Measurements from ENCODE around the gene PTPN2. TPM values are rescaled to one million over a fixed set of nuclear protein-coding genes. Genes with fewer than 3 reads are reported as not detected.

PTPN2 gene
- polyA plus RNA-seq, 1 donor from 2014 or later = 45.7 TPM

DNA sequence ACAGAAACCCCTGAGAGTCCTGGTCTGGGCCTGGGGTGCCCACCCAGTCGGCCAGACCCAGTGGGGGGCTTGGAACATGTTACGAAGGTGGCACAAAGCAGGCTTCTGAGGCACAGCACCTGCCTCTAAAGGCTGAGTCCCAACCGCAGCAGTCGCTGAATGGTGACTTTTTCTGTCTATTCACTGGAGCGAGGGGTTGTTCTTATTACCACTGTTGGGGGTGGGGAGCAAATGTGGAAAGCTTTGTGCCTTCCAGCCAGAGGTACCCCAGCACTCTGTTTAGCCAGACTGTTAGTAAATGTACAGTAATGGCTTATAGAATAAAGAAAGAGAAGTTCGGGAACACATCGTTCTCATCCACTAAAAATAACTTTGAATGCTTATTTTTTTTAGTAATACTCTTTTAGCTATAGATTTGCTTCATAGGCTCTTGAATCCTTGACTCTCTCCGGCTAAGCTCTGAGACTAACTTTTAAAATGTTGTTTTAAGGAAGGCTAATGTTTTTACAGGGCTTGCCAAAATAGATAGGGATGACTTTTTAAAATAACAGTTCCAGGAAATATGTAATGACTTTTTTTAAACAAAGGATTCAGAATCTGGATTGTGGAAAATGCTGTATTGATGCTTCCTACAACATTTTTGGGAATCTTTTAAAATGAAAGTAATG lies 23.4 kb upstream of the PTPN2 start:
- H4K20me1 ChIP-seq (ENCODE audit: insufficient read depth) = no peaks in the 10 kb centered on the region
- H3K4me2 ChIP-seq (ENCODE audit: low read length) = no peak overlapping the region
- no peak overlapping the region for H3K9ac ChIP-seq (ENCODE audit: low read length)
- no peaks in the 10 kb centered on the region for H3K9me2 ChIP-seq (ENCODE audit: insufficient read depth, low read length)
- no peaks in the 10 kb centered on the region for H3K9me3 ChIP-seq (ENCODE audit: low read length)
- H3K27me3 ChIP-seq (ENCODE audit: insufficient read depth, low read depth, low read length) = peaks cover 5% of the 10 kb centered on the region
- TF ChIP-seq RAD21 (conservative IDR thresholded peaks at IDR 0.05) (no peak), MXI1 (conservative IDR thresholded peaks at IDR 0.05; ENCODE audit: poor library complexity, severe bottlenecking) (no peak), SMC3 (conservative IDR thresholded peaks at IDR 0.05; ENCODE audit: poor library complexity) (no peak), CTCF (IDR thresholded peaks at IDR 0.05; ENCODE audit: poor library complexity, severe bottlenecking) (no peak), TAF1 (IDR thresholded peaks at IDR 0.05; ENCODE audit: low read depth) (no peak), EZH2 (IDR thresholded peaks at IDR 0.05; ENCODE audit: borderline replicate concordance, insufficient read depth, low read length, poor library complexity, severe bottlenecking) (no peak), POLR2AphosphoS5 (IDR thresholded peaks at IDR 0.05) (no peak), EP300 (conservative IDR thresholded peaks at IDR 0.05; ENCODE audit: poor library complexity, severe bottlenecking) (no peak)
- TF ChIP-seq, protein P1, sequence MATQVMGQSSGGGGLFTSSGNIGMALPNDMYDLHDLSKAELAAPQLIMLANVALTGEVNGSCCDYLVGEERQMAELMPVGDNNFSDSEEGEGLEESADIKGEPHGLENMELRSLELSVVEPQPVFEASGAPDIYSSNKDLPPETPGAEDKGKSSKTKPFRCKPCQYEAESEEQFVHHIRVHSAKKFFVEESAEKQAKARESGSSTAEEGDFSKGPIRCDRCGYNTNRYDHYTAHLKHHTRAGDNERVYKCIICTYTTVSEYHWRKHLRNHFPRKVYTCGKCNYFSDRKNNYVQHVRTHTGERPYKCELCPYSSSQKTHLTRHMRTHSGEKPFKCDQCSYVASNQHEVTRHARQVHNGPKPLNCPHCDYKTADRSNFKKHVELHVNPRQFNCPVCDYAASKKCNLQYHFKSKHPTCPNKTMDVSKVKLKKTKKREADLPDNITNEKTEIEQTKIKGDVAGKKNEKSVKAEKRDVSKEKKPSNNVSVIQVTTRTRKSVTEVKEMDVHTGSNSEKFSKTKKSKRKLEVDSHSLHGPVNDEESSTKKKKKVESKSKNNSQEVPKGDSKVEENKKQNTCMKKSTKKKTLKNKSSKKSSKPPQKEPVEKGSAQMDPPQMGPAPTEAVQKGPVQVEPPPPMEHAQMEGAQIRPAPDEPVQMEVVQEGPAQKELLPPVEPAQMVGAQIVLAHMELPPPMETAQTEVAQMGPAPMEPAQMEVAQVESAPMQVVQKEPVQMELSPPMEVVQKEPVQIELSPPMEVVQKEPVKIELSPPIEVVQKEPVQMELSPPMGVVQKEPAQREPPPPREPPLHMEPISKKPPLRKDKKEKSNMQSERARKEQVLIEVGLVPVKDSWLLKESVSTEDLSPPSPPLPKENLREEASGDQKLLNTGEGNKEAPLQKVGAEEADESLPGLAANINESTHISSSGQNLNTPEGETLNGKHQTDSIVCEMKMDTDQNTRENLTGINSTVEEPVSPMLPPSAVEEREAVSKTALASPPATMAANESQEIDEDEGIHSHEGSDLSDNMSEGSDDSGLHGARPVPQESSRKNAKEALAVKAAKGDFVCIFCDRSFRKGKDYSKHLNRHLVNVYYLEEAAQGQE (IDR thresholded peaks at IDR 0.05; ENCODE audit: borderline replicate concordance) = no peak
- H3F3A ChIP-seq (ENCODE audit: insufficient read depth, low read length, poor library complexity, severe bottlenecking) = no peaks in the 10 kb centered on the region
- no peak overlapping the region for H3K27ac ChIP-seq (ENCODE audit: low read length)
- no peak overlapping the region for H2AFZ ChIP-seq (ENCODE audit: low read depth, low read length)
- no peak overlapping the region for H3K4me3 ChIP-seq (ENCODE audit: low read length)
- no peaks in the 10 kb centered on the region for H3K36me3 ChIP-seq (ENCODE audit: insufficient read depth, low read length)
- H3K79me2 ChIP-seq (replicated peaks; ENCODE audit: insufficient read depth, low read length) = no peaks in the 10 kb centered on the region

- Histone ChIP-seq H3K4me3 (ENCODE audit: low read length) (no peak overlapping the region), H3K36me3 (ENCODE audit: insufficient read depth, low read length) (no peaks in the 10 kb centered on the region), H3K9me2 (ENCODE audit: insufficient read depth, low read length) (no peaks in the 10 kb centered on the region), H4K20me1 (ENCODE audit: insufficient read depth) (no peaks in the 10 kb centered on the region), H3F3A (ENCODE audit: insufficient read depth, low read length, poor library complexity, severe bottlenecking) (no peaks in the 10 kb centered on the region), H3K9me3 (ENCODE audit: low read length) (no peaks in the 10 kb centered on the region), H2AFZ (ENCODE audit: low read depth, low read length) (no peak overlapping the region), H3K9ac (ENCODE audit: low read length) (no peak overlapping the region), H3K27ac (ENCODE audit: low read length) (no peak overlapping the region), H3K4me2 (ENCODE audit: low read length) (no peak overlapping the region), H3K27me3 (ENCODE audit: insufficient read depth, low read depth, low read length) (peaks cover 5% of the 10 kb centered on the region), H3K79me2 (replicated peaks; ENCODE audit: insufficient read depth, low read length) (no peaks in the 10 kb centered on the region)
- TF ChIP-seq, protein P1 (IDR thresholded peaks at IDR 0.05; ENCODE audit: borderline replicate concordance) = no peak
- TF ChIP-seq SMC3 (conservative IDR thresholded peaks at IDR 0.05; ENCODE audit: poor library complexity) (no peak), POLR2AphosphoS5 (IDR thresholded peaks at IDR 0.05) (no peak), EZH2 (IDR thresholded peaks at IDR 0.05; ENCODE audit: borderline replicate concordance, insufficient read depth, low read length, poor library complexity, severe bottlenecking) (no peak), TAF1 (IDR thresholded peaks at IDR 0.05; ENCODE audit: low read depth) (no peak), MXI1 (conservative IDR thresholded peaks at IDR 0.05; ENCODE audit: poor library complexity, severe bottlenecking) (no peak), CTCF (IDR thresholded peaks at IDR 0.05; ENCODE audit: poor library complexity, severe bottlenecking) (no peak), EP300 (conservative IDR thresholded peaks at IDR 0.05; ENCODE audit: poor library complexity, severe bottlenecking) (no peak), RAD21 (conservative IDR thresholded peaks at IDR 0.05) (no peak)
These were observed 22.7 kb upstream of the PTPN2 start for GRCh38 chr18:12906773-12907172.

All from neural cell (in vitro differentiated cells).